GM13977 (cell line): ENCODE results near the gene TMPRSS4.

Experiments
- DNase-seq: peaks from one replicate; pipeline ENCODE4 v3.0.0; 2012; ENCODE audit warnings: low spot score
- CTCF ChIP-seq: IDR thresholded peaks from 2 replicates; pipeline ENCODE4 v1.5.1; 2012; ENCODE audit warnings: mild to moderate bottlenecking, control low read depth; ENCODE audit not compliant: insufficient read depth; ENCODE audit errors: extremely low read depth, missing control alignments
- in situ Hi-C: fragments of 300-500 bp; cut with MboI; formaldehyde crosslinking; loops from one replicate; pipeline ENCODE4 v1.12.0; 2022; ENCODE audit warnings: low sequenced_read_pairs, low pct_unique_long_range_greater_than_20kb, mixed read lengths, inconsistent platforms; ENCODE audit not compliant: unreplicated experiment

Gene TMPRSS4, protein sequence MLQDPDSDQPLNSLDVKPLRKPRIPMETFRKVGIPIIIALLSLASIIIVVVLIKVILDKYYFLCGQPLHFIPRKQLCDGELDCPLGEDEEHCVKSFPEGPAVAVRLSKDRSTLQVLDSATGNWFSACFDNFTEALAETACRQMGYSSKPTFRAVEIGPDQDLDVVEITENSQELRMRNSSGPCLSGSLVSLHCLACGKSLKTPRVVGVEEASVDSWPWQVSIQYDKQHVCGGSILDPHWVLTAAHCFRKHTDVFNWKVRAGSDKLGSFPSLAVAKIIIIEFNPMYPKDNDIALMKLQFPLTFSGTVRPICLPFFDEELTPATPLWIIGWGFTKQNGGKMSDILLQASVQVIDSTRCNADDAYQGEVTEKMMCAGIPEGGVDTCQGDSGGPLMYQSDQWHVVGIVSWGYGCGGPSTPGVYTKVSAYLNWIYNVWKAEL

DNA sequence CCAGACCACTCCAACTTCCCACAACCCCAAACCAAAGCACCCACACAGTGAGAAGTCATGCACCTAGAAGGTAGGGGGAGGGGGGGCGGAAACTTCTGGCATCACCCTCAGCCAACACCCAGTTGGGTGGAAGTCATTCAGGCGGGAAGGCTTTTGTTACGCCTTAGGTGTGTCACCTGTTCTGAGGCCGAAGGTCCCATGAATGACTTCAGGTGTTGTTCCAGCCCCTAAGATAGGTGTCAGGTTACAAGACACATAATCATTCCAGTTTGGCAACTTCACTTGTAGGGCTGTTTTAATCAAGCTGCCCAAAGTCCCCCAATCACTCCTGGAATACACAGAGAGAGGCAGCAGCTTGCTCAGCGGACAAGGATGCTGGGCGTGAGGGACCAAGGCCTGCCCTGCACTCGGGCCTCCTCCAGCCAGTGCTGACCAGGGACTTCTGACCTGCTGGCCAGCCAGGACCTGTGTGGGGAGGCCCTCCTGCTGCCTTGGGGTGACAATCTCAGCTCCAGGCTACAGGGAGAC, at the start of gene TMPRSS4:
TSS of gene TMPRSS4 (plus strand) at position 325 of the 528 bp plus-strand sequence. CDS start 225 bp downstream, outside the sequence.
- DNase-seq = no peak
- TF ChIP-seq CTCF = no peak
- in situ Hi-C loops = no loop called here

DNA sequence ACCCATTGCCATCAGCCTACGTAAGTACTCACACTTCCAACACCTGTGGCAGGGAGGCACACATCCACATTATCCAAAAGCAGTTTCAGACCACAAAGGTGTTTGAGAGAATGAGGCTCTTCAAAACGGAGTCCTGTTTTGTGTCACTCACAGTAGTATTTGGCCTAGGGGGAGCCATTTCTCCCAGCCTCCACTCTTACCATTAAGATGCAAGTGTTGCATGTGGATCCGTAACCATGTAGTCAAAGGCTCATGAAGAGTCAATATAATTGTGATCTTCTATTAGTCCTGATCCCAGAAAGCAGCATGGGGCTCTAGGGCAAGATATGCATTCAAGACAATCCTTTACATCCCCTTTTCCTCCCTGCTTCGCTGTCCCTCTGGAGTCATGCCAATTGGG, 49.2 kb upstream of the TMPRSS4 start:
- no peak for TF ChIP-seq CTCF
- in situ Hi-C loops = no loop called here
- DNase-seq = no peak

- TF ChIP-seq CTCF = no peak
- DNase-seq = no peak
- in situ Hi-C loops = no loop called here
Observed at GRCh38 chr11:118028626-118029025, 48.3 kb upstream of the TMPRSS4 start.

DNA sequence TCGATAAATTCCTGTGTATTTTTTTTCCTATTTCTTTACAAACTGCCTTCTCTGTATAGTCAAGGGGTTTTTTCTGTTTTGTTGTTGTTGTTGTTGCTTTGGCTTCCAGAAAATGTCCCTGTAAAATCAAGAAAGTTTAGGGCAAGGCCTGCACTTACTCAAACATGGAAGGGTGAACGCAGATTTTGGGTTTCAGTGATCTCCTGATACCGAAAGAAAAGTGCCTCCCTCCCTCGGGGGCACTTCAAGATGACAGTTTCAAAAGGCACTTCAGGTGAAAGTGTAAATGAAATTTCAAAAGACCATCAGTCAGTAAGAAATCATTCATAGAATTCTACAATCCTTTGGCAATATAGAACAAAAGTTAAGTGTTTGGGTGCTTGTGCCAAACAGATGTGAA, 43.4 kb upstream of the TMPRSS4 start:
- no peak for TF ChIP-seq CTCF
- DNase-seq = no peak
- in situ Hi-C loops = no loop called here

- TF ChIP-seq CTCF = no peak
- in situ Hi-C loops = no loop called here
- DNase-seq = no peak
Observed at GRCh38 chr11:118042141-118042540, 34.7 kb upstream of the TMPRSS4 start.

DNA sequence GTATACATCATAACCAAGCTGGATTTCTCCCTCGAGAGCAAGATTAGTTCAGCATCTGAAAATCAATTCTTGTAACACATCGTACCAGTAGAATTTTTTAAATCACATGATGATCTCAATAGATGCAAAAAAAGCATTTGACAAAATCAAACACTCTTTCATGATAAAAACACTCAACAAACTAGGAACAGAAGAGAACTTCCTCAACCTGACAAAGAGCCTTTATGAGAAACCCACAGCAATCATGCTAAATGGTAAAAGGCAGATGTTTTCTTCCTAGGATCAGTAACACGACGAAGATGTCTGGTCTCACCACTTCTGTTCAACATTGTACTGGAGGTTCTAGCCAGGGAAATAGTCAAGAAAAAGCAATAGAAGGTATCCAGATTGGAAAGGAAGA, 34.1 kb upstream of the TMPRSS4 start:
- TF ChIP-seq CTCF = no peak
- no peak for DNase-seq
- in situ Hi-C loops = no loop called here
